GM21529 (cell line): ENCODE results near the gene CHL1.
A peak's percentile ranks its signal among the peaks of the same experiment; 100 is the strongest.

Experiments used
- ATAC-seq: cut with Tn5 transposase; IDR thresholded peaks from one replicate; pipeline ENCODE4 v1.9.1; 2021; ENCODE audit not compliant: unreplicated experiment

The CHL1 gene

DNA sequence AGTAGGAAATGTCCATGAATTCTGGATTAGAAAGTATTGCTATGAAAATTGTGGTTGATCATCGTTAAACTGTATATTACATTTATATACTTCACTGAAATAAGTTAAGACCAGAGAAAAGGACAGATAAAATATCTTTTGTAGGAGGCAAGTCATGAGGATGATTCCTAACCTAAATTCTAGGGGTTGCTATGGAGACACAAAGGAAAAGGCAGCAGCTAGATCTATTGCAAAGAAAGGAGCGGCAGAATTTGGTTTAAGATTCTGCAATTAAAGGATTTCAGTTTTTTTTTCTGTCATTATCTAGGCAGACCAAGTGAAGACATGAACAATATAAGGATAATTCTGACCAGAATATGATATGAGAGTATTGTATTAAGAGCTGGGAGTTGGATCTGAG lies 136.1 kb downstream of the CHL1 start:
- no peak for ATAC-seq

DNA sequence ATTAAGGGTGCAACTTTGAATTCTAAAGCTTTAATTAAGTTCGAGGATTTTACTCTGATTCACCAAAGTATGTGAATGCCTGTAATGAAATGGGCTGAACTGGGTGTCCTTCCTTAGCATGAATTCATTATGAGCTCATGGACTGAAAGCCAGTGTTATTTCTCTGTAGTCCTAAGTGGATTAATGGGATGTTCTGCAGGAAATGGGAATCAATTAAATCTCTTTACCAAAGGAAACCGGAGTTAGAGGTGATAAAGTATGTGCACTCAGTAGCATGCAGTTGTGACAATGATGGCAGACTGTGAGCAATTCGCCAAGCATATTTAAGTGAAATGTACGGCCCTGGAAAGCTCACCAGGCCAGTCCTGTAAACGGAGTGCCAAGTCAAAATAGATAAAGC lies 138.7 kb downstream of the CHL1 start:
- ATAC-seq: no peak

DNA sequence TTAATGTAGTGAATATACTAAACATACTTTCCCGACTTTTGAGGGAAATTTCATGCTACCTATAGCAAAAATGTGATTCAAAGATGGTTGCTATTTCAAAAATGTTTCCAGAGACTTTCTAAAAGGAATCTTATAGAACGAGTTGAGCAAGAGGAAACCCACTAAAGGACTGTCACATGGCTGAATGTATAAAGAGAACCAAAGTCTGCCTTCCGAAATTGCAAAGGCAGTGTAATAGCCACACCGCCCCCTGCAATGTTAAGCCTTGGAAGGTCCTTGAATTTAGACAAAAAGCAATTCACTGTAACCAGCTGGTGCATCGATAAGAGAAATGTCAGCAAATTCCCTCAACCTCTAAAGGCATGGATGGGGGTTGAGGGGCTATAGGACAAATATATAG lies 142.8 kb downstream of the CHL1 start:
- no peak for ATAC-seq

DNA sequence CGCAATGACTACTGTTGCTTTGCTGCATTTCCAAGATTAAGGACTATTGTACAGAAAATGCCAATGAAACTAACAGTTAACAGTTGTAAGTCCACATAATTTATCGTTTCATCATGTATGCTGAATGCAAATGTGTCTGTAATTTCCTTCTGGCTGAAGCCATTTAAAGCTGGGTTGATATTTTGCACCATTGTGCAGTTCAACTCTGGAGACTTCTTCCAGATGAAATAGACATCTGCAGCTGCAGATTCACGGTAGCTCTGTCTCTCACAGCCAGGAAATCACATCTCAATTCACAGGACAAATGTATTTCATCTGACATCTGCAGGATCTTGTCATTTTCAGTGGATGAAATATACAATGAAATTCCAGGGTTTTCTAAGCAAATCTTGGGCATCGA lies 145.4 kb downstream of the CHL1 start:
- ATAC-seq: no peak

DNA sequence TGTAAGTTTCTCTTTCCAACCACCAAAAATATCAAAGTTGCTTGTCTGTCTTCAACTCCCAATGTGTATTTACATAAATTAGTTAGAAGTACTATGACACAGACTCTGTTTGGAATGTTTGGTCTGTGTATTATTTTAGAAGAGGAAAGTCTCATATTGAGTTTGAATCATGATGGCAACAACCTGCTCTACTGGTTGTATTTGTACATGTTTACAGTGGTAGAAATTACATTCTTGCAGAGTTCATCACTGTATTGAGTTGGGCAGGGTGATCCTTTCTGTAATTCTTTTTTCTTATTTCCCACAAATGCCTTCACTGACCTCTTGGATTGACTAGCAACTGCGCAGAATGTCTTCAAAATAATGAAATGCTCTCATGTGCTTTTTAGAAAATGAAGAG lies 149.6 kb downstream of the CHL1 start:
- ATAC-seq: no peak

DNA sequence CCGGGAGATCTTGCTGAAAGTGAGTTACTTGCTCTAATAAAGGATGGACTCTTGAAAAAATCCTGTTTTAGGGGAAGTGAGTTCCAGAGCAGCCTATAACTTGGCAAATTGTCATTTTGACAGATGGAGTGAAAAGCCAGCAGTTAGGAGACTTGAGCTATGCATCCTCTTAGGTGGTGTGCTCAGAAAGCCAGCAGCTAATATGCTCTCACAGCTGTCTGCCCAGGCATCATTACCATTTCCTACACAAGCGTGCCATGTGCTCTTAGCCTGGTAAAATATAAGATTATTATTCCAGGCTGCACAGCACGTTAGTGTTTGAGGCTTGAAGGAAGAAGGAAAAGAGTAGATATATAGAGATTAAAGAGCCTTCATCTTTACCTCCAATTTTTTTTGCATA lies 151.0 kb downstream of the CHL1 start:
- ATAC-seq: no peak

DNA sequence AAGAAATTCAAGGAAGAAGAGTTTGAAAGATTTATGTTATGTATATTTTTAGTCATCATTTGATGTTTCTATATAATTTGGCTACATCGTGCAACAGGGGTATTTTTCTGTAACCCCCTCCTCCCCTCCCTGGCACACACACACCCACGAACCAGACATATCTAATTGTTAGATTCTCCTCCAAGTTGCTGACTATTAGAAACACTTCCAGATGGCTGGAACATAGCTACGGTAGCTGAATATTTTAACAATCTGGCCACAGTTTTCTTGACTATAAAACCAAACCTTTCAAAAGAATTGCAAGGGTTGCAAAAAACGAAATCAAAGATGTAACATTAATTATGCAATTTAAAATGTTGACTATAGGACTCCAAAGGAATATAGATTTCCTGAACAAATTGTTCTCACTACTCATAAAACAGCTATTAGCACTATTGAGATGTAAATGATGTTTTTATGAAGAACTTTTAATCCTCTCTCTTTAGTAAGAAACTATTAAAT lies 154.4 kb downstream of the CHL1 start:
- no peak for ATAC-seq

DNA sequence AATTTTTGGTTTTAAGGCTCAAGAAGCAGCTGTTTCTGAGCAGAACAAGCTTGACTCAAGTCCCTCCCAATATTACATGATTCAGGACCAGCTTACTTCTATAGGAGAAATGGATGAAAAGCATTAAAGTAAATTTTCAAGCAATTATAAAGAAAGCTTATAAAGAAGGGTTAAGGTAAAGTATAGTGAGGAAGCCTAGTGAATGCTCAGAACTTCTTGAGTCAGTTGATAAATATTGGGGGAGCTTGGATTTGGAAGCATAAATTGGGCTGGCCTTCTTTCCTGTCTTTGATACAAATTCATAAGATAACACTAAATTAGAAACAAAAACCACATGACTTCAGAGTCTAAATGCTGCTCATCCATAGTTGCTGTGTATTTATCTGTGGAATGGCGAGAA lies 156.0 kb downstream of the CHL1 start:
- ATAC-seq: no peak

DNA sequence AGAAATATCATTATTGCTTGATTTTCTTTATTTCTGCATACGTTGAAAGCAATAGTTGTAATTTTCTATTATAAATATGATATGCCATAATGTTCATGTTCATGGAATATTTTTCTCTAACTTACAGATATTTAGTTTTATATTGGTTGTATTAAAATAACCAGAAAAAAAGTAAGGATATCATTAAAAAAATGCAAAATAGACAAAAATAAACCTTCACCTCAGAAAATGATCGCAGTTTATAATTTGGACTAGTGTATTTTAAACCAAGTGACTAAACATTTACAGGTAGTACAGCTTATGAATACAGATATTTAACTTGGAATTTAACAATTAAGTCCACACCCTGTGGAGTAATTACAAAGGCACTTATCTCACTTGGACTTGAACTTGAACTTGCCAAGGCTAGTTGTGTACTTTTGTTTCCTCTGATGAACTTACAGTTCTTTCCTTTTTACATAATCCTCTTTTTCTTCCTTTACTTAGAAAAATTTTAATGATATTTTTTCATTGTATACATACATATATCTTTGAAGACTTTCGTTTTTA lies 156.7 kb downstream of the CHL1 start:
- no peak for ATAC-seq

DNA sequence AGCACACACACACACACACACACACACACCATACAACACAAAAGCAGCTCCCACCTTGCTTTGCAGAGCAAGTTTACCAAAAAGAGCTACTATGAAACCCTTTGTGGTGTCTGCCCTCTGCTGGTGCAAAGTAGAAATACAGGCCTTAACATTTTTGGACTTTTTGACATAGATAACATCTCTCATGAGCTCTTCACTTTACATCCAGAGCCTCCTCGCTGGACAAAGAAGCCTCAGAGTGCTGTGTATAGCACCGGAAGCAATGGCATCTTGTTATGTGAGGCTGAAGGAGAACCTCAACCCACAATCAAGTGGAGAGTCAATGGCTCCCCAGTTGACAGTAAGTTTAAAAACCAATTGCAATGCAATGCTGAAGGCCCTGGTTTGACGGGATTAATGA lies 157.9 kb downstream of the CHL1 start:
- ATAC-seq: peak; percentile 77

DNA sequence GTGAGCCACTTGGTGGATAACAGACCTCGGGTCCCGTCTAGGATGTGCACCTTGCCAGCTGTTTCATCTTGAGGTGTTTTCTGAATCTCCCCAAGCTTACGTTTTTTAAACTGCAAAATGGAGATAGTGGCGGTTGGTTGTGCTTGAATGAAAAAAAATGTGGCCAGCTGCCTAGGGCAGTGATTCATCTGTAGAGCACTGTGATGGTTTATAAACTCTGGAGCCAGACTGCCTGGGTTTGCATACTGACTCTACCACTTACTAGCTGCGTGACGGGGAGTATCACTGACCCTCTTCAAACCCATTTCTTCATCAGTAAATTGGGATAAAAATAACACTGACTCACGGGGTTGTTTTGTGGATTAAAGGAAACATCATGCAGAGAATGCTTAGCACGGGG lies 159.1 kb downstream of the CHL1 start:
- peak; percentile 48 for ATAC-seq

DNA sequence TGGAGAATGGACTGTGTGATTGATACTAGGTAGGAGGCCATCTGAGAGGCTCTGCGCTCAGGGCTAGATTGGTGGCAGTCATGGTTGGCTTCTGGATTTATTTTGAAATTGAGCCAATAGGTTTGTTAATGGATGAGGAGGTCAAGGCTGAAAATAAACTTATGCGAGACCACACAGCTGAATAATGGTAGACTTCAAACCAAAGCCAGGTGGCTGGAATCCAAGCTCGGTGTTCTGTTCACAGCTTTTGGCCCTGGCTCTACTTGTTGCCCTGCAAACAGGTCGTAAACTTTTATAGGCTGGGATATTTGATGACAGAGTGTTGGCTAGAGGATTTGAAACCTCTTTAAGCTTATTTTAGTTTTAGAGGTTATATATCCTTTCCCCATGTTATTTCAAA lies 160.4 kb downstream of the CHL1 start:
- ATAC-seq: no peak

DNA sequence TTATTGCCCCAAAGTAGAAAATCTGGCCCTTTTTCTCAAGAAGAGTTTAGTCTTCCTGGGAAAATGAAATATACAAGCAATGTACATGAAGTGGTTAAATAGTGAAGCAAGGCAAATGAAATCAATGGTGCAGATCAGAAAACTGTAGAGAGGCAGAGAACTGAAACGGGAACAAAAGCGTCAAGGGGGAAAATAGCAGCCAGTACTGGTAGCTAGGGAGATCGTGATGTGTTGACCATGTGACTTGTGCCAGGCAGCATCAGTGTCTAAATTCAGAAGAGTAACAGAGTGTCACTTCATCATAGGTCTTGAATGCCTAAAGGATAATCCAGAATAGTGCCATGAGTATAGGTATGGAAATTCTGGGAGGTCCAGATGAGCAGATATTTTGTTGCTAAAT lies 163.1 kb downstream of the CHL1 start:
- ATAC-seq: peak; percentile 66

DNA sequence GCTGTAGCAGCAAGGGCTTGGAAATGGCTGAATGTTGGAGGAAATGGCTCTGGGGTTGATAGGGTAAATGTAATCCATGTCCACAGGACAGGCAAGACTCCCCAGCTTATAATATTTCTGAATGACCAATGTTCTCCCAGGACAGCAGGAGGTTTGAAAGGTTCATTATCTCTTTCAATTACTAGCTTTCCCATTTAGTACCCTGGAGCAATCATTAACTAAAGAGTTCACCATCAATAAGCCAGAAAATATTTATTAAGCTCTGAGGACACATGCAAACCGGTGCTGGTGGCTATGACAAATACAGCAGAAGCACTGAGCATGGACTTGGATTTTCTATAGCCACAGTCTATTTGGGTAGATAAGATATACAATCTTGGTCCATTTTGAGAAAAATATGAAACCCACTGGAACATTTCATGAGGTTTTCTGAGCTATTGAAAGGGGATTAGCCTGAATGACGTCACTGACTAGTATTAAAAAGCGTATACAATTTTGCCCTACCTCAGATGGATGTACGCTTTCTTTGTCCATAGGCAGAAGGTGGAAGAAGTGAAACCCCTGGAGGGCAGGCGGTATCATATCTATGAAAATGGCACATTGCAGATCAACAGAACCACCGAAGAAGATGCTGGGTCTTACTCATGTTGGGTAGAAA lies 166.2 kb downstream of the CHL1 start:
- ATAC-seq: no peak

DNA sequence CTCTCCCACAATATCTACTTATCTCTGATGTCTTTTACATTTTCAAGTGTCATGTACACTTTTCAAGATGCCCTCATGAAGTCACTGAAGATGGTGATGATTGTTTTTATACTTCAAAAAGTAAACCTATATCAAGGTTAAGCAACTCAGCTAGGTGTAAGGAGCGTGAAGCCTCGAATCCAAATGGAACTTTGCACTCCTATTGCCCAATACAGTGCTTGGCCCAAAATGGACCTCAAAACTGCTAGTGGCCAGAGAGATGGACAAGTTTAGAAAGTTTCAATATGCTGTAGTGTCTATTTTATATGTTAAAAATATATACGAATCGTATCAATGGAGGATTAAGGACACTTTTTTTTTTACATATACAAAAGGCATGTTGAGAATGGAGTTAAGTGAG lies 167.7 kb downstream of the CHL1 start:
- ATAC-seq: no peak

DNA sequence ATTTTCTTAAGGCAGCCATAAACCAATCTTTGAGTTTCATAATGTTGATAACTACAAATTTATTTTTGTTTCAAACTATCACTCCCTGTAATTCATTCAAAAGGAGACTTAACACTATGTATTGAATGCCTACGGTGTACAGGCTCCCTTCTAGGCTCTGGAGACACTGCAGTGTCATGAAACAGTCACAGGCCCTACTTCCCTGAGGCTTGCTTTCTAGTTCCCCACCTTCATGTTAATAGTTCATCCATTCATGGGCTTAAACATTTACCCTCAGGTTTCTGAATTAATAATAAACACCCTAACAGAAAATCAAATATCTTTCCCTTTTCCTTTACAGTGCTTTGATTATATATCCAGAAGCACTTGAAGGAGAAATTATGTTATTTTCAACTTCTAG lies 168.7 kb downstream of the CHL1 start:
- ATAC-seq: peak; percentile 70

DNA sequence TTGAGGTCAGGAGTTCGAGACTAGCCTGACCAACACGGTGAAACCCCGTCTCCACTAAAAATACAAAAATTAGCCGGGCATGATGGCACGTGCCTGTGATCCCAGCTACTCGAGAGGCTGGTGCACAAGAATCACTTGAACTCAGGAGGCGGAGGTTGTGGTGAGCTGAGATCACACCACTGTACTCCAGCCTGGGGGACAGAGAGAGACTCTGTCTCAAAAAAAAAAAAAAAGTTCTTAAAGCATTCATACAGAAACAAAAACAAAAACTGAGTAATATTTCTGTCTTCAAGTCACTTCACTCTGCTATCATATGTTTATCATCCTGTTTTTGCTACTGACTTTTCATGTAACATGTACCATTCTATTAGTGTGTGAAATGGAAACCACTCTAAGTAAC lies 169.7 kb downstream of the CHL1 start:
- ATAC-seq: peak; percentile 50

DNA sequence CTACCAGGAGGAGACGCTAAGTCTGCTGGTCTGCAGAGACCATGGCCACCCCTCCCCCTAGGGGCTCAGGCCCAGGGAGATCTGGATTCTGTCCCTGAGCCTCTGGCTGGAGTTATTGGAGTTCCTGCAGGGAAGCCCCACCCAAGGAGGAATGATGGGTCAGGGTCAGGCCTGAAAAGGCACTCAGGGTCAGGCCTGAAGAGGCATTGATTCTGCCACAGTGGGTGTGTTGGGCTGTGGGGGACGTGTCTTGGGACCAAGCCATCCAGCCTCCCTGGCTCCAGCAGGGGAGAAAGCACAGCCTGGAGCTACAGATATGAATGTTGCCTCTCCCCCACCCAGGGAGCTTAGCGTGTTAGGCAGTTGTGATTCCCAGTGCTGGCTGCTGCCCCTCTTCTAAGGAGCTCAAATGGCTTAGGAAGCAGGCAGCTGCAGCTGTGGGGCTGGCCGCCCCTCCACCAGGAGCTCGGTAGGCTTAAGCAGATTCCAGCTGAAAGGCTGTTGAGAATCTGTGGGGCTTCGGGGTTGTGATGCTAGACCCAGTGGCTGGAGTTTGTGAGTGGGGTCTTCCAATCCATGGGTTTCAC lies 176.7 kb downstream of the CHL1 start:
- no peak for ATAC-seq

DNA sequence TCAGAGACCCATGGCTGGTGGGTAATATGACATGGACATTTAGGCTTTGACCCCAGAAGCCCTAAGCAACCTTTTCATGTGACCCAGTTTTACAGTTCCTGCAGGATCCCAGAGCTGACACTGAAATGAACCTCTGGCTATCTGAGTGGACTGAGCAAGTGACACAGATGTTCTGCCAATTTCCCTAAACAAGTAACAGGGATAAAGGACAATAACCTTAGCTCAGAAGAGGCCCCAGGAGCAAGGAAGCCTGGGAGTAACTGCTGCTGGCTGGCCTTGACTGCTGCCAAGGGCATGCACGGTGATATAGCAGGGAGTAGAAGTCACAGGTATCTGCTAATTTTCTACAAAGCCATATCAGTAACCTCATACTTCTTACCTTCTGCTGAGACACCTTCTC lies 177.9 kb downstream of the CHL1 start:
- no peak for ATAC-seq

DNA sequence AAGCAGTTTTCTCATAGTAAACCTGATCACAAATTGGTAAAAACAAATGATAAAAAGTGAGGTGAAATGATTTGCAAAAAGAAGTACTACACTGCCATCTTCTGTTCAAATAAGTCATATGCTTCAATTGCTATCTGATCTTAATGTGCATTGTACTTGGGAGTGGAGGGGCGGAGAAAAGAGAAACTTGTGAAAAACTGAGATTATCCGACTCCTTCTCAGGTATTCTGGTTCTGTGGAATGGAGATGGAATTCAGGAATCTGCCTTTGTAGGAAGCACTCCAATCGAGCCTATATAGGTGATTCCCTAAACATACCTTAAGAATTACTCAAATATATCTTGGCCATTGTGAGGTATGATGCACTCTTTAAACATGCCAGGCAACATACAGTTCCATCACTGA lies 180.6 kb downstream of the CHL1 start:
- ATAC-seq: no peak

DNA sequence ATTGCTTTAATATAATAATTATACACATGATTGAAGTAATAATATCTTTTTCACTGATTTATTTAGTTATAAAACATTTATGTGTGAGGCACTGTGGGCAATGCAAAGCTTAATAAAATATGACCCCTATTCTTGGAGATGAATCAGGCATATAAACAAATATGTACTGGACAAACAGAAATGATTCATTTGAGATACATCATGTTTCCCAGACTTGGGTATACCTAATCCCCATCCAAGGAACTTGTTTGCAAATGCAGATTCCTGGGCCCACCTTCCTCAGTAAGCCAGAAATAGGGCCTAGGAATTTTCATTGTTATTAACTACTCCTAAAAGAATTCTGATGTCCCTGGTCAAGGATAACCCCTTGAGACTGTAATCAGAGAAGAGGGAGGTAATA lies 184.2 kb downstream of the CHL1 start:
- ATAC-seq: no peak

DNA sequence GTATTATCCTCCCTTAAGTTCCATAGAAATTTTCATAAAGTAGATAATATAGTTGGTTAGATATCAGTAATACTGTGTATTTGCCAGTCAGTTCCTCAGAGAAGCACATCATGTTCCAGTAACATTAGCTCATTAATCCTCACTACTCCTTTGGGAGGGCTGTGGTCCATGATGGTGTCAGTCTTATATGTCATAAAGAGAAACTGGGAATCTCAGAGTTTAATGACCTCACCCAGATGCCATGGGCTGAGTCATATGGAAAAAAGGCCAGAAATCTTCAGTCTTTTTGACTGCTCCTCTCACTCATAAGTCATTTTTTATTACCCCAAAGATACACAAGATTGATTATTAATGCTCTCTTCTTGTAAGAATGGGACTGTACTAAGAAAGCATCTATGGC lies 188.6 kb downstream of the CHL1 start:
- ATAC-seq: no peak

DNA sequence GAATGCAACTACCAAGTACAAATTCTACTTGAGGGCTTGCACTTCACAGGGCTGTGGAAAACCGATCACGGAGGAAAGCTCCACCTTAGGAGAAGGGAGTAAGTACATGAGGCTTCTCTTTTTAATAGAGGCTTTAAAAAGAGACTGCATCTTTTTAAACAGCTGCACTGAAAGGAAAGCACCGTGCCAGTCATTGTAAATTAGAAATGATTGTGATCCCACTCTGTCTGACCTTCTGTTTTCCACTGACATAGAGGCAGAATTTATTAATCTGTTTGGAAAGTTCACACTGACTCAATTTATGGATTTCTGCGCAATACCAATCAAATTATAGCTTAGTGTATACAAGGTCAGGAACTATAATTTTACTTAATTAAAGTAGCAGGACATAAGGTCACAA lies 198.2 kb downstream of the CHL1 start:
- no peak for ATAC-seq
